Endothelial cell of umbilical vein (primary cell): Measurements from ENCODE around the gene PHF12.

Experiments
- EZH2 ChIP-seq: IDR thresholded peaks from 2 replicates; pipeline ENCODE4 v1.6.1; 2012; ENCODE audit warnings: borderline replicate concordance, low read depth, mild to moderate bottlenecking, moderate library complexity, low read length, inconsistent platforms; ENCODE audit not compliant: severe bottlenecking
- FOS ChIP-seq: IDR thresholded peaks from 2 replicates; pipeline ENCODE4 v1.6.1; 2011; ENCODE audit warnings: mild to moderate bottlenecking, low read length, moderate library complexity, borderline replicate concordance; ENCODE audit not compliant: insufficient read depth
- GATA2 ChIP-seq: IDR thresholded peaks from 2 replicates; pipeline ENCODE4 v1.7.0; 2011; ENCODE audit warnings: low read depth, mild to moderate bottlenecking, moderate library complexity, mixed read lengths, low read length; ENCODE audit not compliant: insufficient read length, insufficient read depth
- JUN ChIP-seq: IDR thresholded peaks from 2 replicates; pipeline ENCODE4 v1.6.1; 2011; ENCODE audit warnings: borderline replicate concordance, low read depth; ENCODE audit not compliant: insufficient read length, insufficient read depth
- MYC ChIP-seq: IDR thresholded peaks from one replicate; pipeline ENCODE4 v1.6.1; 2011; ENCODE audit warnings: mild to moderate bottlenecking, low read depth, low read length
- POLR2A ChIP-seq: IDR thresholded peaks from 2 replicates; pipeline ENCODE4 v1.6.1; 2012; ENCODE audit warnings: low read depth, mild to moderate bottlenecking, control low read depth, low read length
- POLR2AphosphoS5 ChIP-seq: IDR thresholded peaks from 2 replicates; pipeline ENCODE4 v1.6.1; 2012; ENCODE audit warnings: low read depth, mild to moderate bottlenecking, control low read depth, low read length, moderate library complexity; ENCODE audit not compliant: insufficient read depth
- TF ChIP-seq, protein P1 (sequence below), 2 donors: IDR thresholded peaks; 1 replicate in 1 of 2; 2 replicates in 1 of 2; pipeline ENCODE4 v1.5.1; 2011; ENCODE audit warnings: low read length in 2 of 2, mild to moderate bottlenecking in 2 of 2, moderate library complexity in 2 of 2, control low read depth in 1 of 2, inconsistent platforms in 1 of 2, low read depth in 1 of 2; ENCODE audit not compliant: insufficient read depth in 1 of 2; ENCODE audit errors: extremely low read depth in 1 of 2

DNA sequence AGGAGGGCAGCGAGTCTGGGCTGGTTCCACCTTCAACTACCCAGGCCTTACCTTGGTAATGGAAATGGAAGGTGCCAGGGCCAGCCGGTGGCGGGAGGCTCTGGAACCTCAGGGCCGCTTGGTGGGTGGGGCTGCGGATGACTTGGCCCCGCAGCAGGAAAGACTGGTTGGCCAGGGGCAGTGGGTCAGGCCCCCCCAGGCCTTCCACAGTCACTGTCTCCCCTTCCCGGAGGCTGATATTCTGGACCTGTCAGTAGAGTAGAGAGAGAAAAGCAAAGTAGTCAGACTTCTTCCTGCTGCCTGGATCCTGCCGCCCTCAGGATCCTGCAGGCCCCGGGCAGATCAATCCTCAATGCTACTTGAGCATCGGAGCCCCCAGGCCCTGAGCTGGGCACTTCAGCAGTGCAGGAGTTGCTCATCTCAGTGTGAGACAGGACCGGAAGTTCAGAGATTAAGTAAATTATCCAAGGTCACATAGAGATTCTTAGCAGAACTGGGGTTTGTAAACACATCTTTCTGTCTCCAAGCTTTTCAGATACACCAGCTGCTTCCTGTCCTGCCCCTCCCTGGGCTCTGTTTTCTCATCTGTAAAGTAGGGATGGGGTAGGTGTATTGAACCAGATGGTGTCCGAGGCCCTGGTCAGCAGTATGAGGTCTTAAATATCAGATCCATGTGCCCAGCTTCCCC, 18.5 kb upstream of the PHF12 start:
- TF ChIP-seq, protein P1, sequence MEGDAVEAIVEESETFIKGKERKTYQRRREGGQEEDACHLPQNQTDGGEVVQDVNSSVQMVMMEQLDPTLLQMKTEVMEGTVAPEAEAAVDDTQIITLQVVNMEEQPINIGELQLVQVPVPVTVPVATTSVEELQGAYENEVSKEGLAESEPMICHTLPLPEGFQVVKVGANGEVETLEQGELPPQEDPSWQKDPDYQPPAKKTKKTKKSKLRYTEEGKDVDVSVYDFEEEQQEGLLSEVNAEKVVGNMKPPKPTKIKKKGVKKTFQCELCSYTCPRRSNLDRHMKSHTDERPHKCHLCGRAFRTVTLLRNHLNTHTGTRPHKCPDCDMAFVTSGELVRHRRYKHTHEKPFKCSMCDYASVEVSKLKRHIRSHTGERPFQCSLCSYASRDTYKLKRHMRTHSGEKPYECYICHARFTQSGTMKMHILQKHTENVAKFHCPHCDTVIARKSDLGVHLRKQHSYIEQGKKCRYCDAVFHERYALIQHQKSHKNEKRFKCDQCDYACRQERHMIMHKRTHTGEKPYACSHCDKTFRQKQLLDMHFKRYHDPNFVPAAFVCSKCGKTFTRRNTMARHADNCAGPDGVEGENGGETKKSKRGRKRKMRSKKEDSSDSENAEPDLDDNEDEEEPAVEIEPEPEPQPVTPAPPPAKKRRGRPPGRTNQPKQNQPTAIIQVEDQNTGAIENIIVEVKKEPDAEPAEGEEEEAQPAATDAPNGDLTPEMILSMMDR (IDR thresholded peaks at IDR 0.05; ENCODE audit: extremely low read depth in 1 of 2, insufficient read depth in 1 of 2, low read depth in 1 of 2, low read length in 2 of 2) = no peak
- no peak for TF ChIP-seq POLR2A
- no peak for TF ChIP-seq GATA2
- no peak for TF ChIP-seq POLR2AphosphoS5
- TF ChIP-seq EZH2 = no peak
- TF ChIP-seq JUN = no peak
- no peak for TF ChIP-seq FOS
- no peak for TF ChIP-seq MYC
